Cerebellar cortex (tissue), 1 donor: ENCODE measurements around the gene TFDP1.

Source experiments
- DNase-seq: peaks from one replicate; pipeline ENCODE4 v3.0.0-alpha.2; 2015; ENCODE audit warnings: low spot score

The TFDP1 gene

GRCh38 chr13:113651511-113652403 lies 67.2 kb downstream of the TFDP1 start:
- DNase-seq: no peak

- DNase-seq: no peak
Observed at GRCh38 chr13:113652404-113653263, 68.1 kb downstream of the TFDP1 start.

DNA sequence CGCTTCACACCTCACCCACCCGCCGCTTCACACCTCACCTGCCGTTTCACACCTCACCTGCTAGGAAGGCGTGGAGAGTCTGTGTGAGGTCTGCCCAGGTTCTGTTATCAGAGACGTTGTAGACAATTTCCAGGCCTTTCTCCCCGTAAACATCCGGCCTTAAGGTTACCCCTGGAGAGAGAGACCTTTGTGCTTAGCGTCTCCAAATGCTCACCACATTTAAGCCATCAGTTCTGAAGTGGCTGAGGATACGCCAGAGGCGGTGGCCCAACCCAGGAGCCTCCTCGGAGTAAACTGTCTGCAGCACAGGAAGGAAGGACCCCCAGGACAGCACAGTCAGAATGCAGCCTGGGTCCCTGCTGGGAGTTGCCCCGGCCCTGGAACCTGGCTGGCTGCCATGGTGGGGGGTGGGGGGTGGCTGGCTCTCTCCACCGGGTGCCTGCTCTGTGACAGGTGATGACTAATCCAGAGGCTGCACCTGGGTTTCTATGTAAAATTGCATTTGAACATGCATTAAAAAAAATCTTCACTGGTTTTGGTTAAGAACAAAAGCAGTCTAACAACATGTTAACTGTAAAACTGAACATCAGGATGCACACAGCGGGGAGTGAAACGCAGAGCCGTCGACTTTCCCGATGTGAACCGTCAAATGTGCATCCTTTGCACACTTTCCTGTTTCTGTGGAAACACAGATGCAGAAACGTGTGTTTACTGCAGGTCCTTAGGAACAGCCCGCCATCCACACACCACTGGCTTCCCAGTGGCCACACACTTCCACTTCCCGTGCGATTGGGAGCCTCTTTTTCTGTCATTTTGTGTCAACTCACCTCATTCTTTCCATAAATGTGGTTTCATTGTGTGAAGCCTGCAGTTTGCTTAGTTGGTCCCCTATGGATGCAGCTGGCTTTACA lies 69.0 kb downstream of the TFDP1 start:
- DNase-seq: no peak

- no peak for DNase-seq
Observed at GRCh38 chr13:113654175-113654560, 69.6 kb downstream of the TFDP1 start.

DNA sequence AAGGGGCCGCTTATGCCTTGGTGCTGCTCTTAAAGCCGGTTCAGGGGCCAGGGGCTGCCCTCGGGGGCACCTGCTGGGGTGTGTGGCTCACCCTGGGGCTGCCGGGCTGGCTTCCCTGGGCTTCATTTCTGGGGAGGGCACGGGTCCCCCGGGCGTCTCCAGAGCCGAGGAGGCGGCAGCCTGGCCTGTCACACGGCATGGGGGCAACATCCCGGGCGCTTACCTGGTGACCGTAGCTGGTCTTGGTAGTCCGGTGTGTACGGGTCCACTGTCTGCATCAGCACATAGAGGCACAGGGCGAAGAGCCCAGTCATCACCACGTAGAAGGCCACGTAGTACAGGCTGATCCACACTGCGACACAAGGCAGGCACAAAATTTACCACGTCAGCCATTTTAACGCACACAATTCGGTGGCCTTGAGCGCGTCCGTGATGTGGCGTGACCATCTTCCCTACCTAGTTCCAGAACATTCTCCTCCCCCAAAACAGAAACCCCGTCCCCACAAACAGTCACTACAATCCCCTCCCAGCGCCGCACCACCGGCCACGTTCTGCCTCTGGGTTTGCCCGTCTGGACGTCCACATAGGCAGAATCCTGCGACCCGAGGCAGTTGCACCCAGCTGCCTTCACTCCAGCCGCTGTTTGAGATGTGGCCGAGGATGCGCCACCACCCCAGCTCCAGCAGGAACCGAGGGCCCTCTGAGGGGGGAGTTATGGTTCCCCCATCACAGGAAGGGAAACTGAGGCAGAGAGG lies 70.2 kb downstream of the TFDP1 start:
- DNase-seq: no peak

- no peak for DNase-seq
Observed at GRCh38 chr13:113655346-113656002, 70.9 kb downstream of the TFDP1 start.

- no peak for DNase-seq
Observed at GRCh38 chr13:113656003-113656588, 71.5 kb downstream of the TFDP1 start.

GRCh38 chr13:113656831-113657671 lies 72.5 kb downstream of the TFDP1 start:
- no peak for DNase-seq

- DNase-seq: no peak
Observed at GRCh38 chr13:113657851-113658741, 73.5 kb downstream of the TFDP1 start, which contains the start of gene ATP4B. Gene ATP4B (minus strand): TSS chr13:113658198. CDS start chr13:113658144, 54 bp downstream.

DNA sequence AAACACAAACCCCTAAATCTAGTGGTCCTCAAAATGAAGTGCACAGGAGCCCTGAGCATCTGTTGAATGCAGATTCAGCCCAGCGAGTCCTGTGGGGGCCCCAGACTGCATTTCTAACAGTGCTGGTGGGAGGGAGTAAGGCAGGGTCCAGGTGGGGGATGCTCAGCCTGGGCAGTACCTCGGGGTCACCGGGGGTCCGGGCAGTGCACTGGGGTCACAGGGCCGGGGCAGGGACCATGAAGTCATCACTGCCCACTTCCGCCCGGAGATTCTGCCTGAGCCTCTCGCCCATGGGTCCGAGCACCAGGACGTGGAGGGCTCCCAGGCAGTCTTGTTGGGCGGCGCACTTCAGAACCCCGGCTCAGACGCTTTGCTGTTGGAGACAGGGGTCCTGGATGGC lies 74.3 kb downstream of the TFDP1 start:
- DNase-seq: no peak

- DNase-seq: no peak
Observed at GRCh38 chr13:113659337-113659736, 74.8 kb downstream of the TFDP1 start.

DNA sequence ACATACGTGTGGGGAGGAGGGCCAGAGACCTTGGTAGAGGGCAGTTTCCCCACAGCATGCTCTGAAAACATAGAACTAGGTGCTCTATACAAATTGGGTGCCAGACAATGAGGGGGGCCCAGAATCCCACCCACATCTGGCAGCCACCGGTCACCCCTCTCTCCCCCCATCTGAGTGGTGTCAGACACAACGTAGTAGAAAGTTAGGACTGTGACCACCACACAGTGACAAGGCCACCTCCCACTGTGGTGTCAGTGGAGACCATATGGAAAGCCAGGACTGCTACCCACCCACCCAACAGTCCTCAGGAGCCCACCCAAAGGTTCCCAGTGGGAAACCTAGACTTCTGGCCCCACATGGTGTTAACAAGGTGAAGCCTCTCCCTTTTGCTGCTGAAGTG lies 75.5 kb downstream of the TFDP1 start:
- no peak for DNase-seq

DNA sequence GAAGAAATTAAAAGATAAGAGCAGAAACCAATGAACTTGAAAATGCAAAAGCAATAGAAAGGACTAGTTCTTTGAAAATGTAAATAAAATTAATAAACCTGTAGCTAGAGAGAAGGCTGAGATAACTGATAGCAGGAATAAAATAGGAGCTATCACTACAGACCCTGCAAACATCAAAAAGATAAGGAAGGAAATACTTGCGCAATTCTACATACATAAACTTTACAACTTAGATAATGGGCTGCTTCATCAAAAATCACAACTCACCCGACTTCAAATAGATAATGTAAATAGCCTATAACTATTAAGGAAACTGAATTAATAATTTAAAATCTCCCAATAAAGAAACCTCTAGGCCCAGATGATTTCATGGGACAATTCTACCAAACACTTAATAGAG lies 77.0 kb downstream of the TFDP1 start:
- DNase-seq: no peak

- DNase-seq: no peak
Observed at GRCh38 chr13:113663934-113664333, 79.4 kb downstream of the TFDP1 start.

DNA sequence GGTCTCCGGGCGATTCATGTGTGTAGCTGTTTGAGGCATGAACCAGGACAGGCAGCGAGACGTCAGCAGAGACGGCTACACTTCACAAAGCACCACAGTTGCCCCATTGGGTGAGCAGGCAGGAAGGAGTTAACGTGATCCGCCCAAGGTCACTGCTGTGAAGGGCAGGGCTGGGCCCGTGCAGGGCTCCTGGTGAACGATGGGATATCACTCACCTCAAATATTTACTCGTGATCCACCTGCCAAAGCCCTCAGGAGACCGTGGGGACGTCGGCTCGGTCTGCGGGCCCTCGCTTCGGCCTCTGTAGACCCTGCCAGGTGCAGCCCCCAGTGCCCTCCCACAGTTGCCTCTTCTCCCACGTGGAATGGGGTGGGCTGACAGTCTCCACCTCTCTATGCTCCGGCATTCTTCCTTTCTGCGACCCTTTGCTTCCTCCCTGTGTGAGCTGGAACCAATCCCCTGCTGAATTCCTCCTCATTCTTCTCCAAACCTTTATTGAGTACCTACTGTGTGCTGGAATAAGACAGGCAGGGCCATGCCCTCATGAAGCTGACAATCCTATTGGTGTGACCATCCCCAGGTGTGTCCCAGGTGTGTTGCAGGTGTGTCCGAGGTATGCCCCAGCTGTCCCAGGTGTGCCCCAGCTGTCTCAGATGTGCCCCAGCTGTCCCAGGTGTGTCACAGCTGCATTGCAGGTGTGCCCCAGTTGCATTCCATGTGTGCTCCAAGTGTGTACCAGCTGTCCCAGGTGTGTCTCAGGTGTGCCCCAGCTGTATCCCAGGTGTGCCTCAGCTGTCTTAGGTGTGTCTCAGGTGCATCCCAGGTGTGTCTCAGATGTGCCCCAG lies 80.4 kb downstream of the TFDP1 start:
- no peak for DNase-seq

GRCh38 chr13:113665597-113666328 lies 81.2 kb downstream of the TFDP1 start:
- DNase-seq: no peak

DNA sequence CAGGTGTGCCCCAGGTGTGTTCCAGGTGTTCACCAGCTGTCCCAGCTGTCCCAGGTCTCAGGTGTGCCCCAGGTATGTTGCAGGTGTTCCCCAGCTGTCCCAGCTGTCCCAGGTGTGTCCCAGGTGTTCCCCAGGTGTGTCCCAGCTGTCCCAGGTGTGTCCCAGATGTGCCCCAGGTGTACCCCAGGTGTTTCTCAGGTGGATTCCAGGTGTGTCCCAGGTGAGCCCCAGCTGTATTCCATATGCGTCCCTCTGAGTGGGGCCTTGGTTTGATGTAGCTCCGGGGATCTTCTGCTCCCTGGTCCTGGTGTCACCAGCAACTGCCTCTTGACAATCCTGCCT lies 81.7 kb downstream of the TFDP1 start:
- DNase-seq: no peak
